CD4-positive, CD25-positive, alpha-beta regulatory T cell (primary cell): Measurements from ENCODE around the gene KIR3DL2. TPM values are rescaled to one million over a fixed set of nuclear protein-coding genes. Genes with fewer than 3 reads are reported as not detected.
"Not testable (repeated sequence)": the region's sequence is repeated elsewhere in the genome, so short reads cannot be mapped to it uniquely, and the experiment has no call there.

Experiments used
- ATAC-seq, 2 donors: fragments of 150-1000 bp; cut with Tn5 transposase; one replicate each; pipeline ENCODE4 v1.10.0; 2021; ENCODE audit warnings: low read depth in 2 of 2, moderate number of reproducible peaks in 2 of 2, moderate library complexity in 1 of 2
- DNase-seq, 3 donors: peaks; one replicate each; pipeline versions ENCODE4 v3.0.0 to v3.0.0-alpha.2; 2012 to 2022; ENCODE audit warnings: mixed read lengths in 1 of 3
- H3K27ac ChIP-seq: one replicate; pipeline ENCODE4 v1.7.0; 2013; ENCODE audit warnings: mild to moderate bottlenecking, low read length; ENCODE audit not compliant: insufficient read depth, poor library complexity, severe bottlenecking
- H3K27me3 ChIP-seq: one replicate; pipeline ENCODE4 v1.7.0; 2013; ENCODE audit warnings: low read length; ENCODE audit not compliant: control insufficient read depth, insufficient read depth
- H3K36me3 ChIP-seq: one replicate; pipeline ENCODE4 v1.7.0; 2013; ENCODE audit warnings: mild to moderate bottlenecking, low read length, moderate library complexity; ENCODE audit not compliant: control insufficient read depth, insufficient read depth
- H3K4me1 ChIP-seq: 2 replicates; pipeline ENCODE4 v1.7.0; 2013; ENCODE audit warnings: mild to moderate bottlenecking, low read length; ENCODE audit not compliant: insufficient read depth, control insufficient read depth, poor library complexity, severe bottlenecking
- H3K4me3 ChIP-seq: one replicate; pipeline ENCODE4 v1.7.0; 2013; ENCODE audit warnings: low read depth, mild to moderate bottlenecking, low read length, moderate library complexity
- H3K9me3 ChIP-seq, 2 experiments: 1 replicate in 1 of 2; 2 replicates in 1 of 2; pipeline ENCODE4 v1.7.0; 2013; ENCODE audit warnings: low read length in 2 of 2, mild to moderate bottlenecking in 1 of 2, moderate library complexity in 1 of 2; ENCODE audit not compliant: control insufficient read depth in 2 of 2
- H3K27ac Mint-ChIP-seq, 3 donors: one replicate each; pipeline ENCODE4 v1.8.0; 2020 to 2022; ENCODE audit warnings: mild to moderate bottlenecking in 3 of 3, mixed read lengths in 3 of 3, moderate library complexity in 2 of 3
- H3K27me3 Mint-ChIP-seq: one replicate; pipeline ENCODE4 v1.8.0; 2022; ENCODE audit warnings: mild to moderate bottlenecking, mixed read lengths
- H3K36me3 Mint-ChIP-seq: one replicate; pipeline ENCODE4 v1.8.0; 2020; ENCODE audit warnings: mixed read lengths
- H3K4me1 Mint-ChIP-seq, 4 donors: one replicate each; pipeline ENCODE4 v1.8.0; 2020 to 2022; ENCODE audit warnings: mixed read lengths in 4 of 4, mild to moderate bottlenecking in 1 of 4
- H3K4me3 Mint-ChIP-seq, 4 donors: one replicate each; pipeline ENCODE4 v1.8.0; 2020 to 2022; ENCODE audit warnings: mild to moderate bottlenecking in 4 of 4, mixed read lengths in 4 of 4, moderate library complexity in 3 of 4
- H3K9me3 Mint-ChIP-seq, 7 donors: one replicate each; pipeline ENCODE4 v1.8.0; 2020 to 2022; ENCODE audit warnings: mixed read lengths in 7 of 7, mild to moderate bottlenecking in 3 of 7, moderate library complexity in 2 of 7
- polyA plus RNA-seq, 4 donors: library from polyadenylated mRNA; unstranded; fragments of 300-500 nt; fragmentation: Illumina TruSeq; gene quantifications; one replicate each; pipeline ENCODE4 v1.2.3, GENCODE V29; 2021
- total RNA-seq: library from RNA; stranded (reverse); gene quantifications from one replicate; pipeline ENCODE4 v1.2.3, GENCODE V29; 2022

Gene KIR3DL2
- total and polyA plus RNA-seq, 5 donors from 2014 or later: 0.25 to 0.94 (median 0.62) TPM

- Mint-ChIP-seq H3K4me3 (no peak overlapping the region), H3K4me1 (no peaks in the 10 kb centered on the region), H3K27ac (no peak overlapping the region), H3K36me3 (no peaks in the 10 kb centered on the region), H3K9me3 (peaks cover 0 to 2% (median 0%) of the 10 kb centered on the region in 7 donors), H3K27me3 (peaks cover 4% of the 10 kb centered on the region)
- ATAC-seq (no peak), DNase-seq (no peak)
- no peaks in the 10 kb centered on the region for H3K36me3 ChIP-seq
- no peak overlapping the region for H3K27ac ChIP-seq
- H3K4me3 ChIP-seq: no peak overlapping the region
- H3K27me3 ChIP-seq: no peaks in the 10 kb centered on the region
- H3K4me1 ChIP-seq: no peaks in the 10 kb centered on the region
- H3K9me3 ChIP-seq: no peaks in the 10 kb centered on the region
Observed at GRCh38 chr19:54893406-54893805, 43.2 kb downstream of the KIR3DL2 start.

- H3K4me1 Mint-ChIP-seq, H3K36me3 ChIP-seq, ATAC-seq: not testable (repeated sequence)
Observed at GRCh38 chr19:54894106-54894505, 43.9 kb downstream of the KIR3DL2 start.

GRCh38 chr19:54896036-54896435 is 45.8 kb downstream of the KIR3DL2 start:
- H3K4me1 Mint-ChIP-seq: no peaks in the 10 kb centered on the region
- H3K4me1 ChIP-seq: no peaks in the 10 kb centered on the region
- H3K27me3 ChIP-seq: no peaks in the 10 kb centered on the region
- DNase-seq (no peak), ATAC-seq (no peak)
- no peaks in the 10 kb centered on the region for H3K36me3 Mint-ChIP-seq
- H3K4me3 ChIP-seq: no peak overlapping the region
- no peaks in the 10 kb centered on the region for H3K9me3 ChIP-seq
- no peaks in the 10 kb centered on the region for H3K36me3 ChIP-seq
- H3K27me3 Mint-ChIP-seq: peaks cover 5% of the 10 kb centered on the region
- no peak overlapping the region for H3K27ac ChIP-seq
- H3K4me3 Mint-ChIP-seq: no peak overlapping the region
- no peak overlapping the region for H3K27ac Mint-ChIP-seq
- H3K9me3 Mint-ChIP-seq: no peaks in the 10 kb centered on the region

More at GRCh38 chr19:54894106-54894505, 43.9 kb downstream of the KIR3DL2 start:
- H3K27ac Mint-ChIP-seq, H3K27ac ChIP-seq, H3K4me1 ChIP-seq, H3K9me3 ChIP-seq, H3K4me3 ChIP-seq, H3K36me3 Mint-ChIP-seq, H3K27me3 ChIP-seq, H3K4me3 Mint-ChIP-seq, H3K9me3 Mint-ChIP-seq, DNase-seq, H3K27me3 Mint-ChIP-seq: not testable (repeated sequence)

- H3K36me3 ChIP-seq, ATAC-seq, H3K9me3 ChIP-seq: not testable (repeated sequence)
Observed at GRCh38 chr19:54898685-54899084, 48.4 kb downstream of the KIR3DL2 start.

GRCh38 chr19:54899646-54900045 is 49.4 kb downstream of the KIR3DL2 start:
- not testable (repeated sequence) for H3K4me3 ChIP-seq, H3K4me1 ChIP-seq, ATAC-seq, H3K4me3 Mint-ChIP-seq, H3K27me3 Mint-ChIP-seq, H3K27me3 ChIP-seq, H3K36me3 ChIP-seq, H3K9me3 Mint-ChIP-seq, H3K4me1 Mint-ChIP-seq, DNase-seq, H3K9me3 ChIP-seq, H3K36me3 Mint-ChIP-seq, H3K27ac ChIP-seq
- H3K27ac Mint-ChIP-seq: peak overlapping the region in 1 of 3 donors; percentile 16

More at GRCh38 chr19:54898685-54899084, 48.4 kb downstream of the KIR3DL2 start:
- peak overlapping the region in 1 of 3 donors; percentile 65 for H3K27ac Mint-ChIP-seq
- not testable (repeated sequence) for H3K4me1 ChIP-seq, DNase-seq, H3K27me3 Mint-ChIP-seq, H3K27ac ChIP-seq, H3K4me3 ChIP-seq, H3K9me3 Mint-ChIP-seq, H3K4me3 Mint-ChIP-seq, H3K4me1 Mint-ChIP-seq, H3K36me3 Mint-ChIP-seq, H3K27me3 ChIP-seq

GRCh38 chr19:54901153-54901552 is 50.9 kb downstream of the KIR3DL2 start:
- not testable (repeated sequence) for H3K9me3 ChIP-seq, ATAC-seq, H3K4me3 ChIP-seq, H3K27ac Mint-ChIP-seq, H3K27me3 ChIP-seq, DNase-seq, H3K4me1 Mint-ChIP-seq, H3K4me3 Mint-ChIP-seq, H3K27me3 Mint-ChIP-seq, H3K27ac ChIP-seq, H3K9me3 Mint-ChIP-seq, H3K4me1 ChIP-seq, H3K36me3 ChIP-seq, H3K36me3 Mint-ChIP-seq

GRCh38 chr19:54902061-54902460 is 51.8 kb downstream of the KIR3DL2 start:
- Mint-ChIP-seq H3K27ac (no peak overlapping the region), H3K4me1 (peaks cover 0 to 9% (median 0%) of the 10 kb centered on the region in 4 donors), H3K36me3 (no peaks in the 10 kb centered on the region), H3K27me3 (peaks cover 5% of the 10 kb centered on the region), H3K9me3 (no peaks in the 10 kb centered on the region), H3K4me3 (no peak overlapping the region)
- Histone ChIP-seq H3K4me3 (no peak overlapping the region), H3K27ac (no peak overlapping the region), H3K9me3 (no peaks in the 10 kb centered on the region), H3K27me3 (no peaks in the 10 kb centered on the region), H3K36me3 (no peaks in the 10 kb centered on the region), H3K4me1 (no peaks in the 10 kb centered on the region)
- DNase-seq (no peak), ATAC-seq (no peak)

GRCh38 chr19:54903303-54903702 is 53.1 kb downstream of the KIR3DL2 start:
- H3K27me3 Mint-ChIP-seq: peaks cover 5% of the 10 kb centered on the region
- no peak for ATAC-seq

More at GRCh38 chr19:54903303-54903702, 53.1 kb downstream of the KIR3DL2 start:
- Histone ChIP-seq H3K4me3 (no peak overlapping the region), H3K9me3 (no peaks in the 10 kb centered on the region), H3K36me3 (no peaks in the 10 kb centered on the region), H3K27ac (no peak overlapping the region), H3K4me1 (no peaks in the 10 kb centered on the region), H3K27me3 (no peaks in the 10 kb centered on the region)
- H3K4me3 Mint-ChIP-seq: no peak overlapping the region
- H3K4me1 Mint-ChIP-seq: peaks cover 0 to 9% (median 0%) of the 10 kb centered on the region in 4 donors
- H3K36me3 Mint-ChIP-seq: no peaks in the 10 kb centered on the region
- DNase-seq: no peak
- H3K9me3 Mint-ChIP-seq: no peaks in the 10 kb centered on the region
- no peak overlapping the region for H3K27ac Mint-ChIP-seq
